ENCODE measurements around the gene HSH2D. TPM values are rescaled to one million over a fixed set of nuclear protein-coding genes. Genes with fewer than 3 reads are reported as not detected.

Gene HSH2D
- total and polyA plus RNA-seq, 4 donors: 0.10 to 2.5 (median 1.3) TPM

DNA sequence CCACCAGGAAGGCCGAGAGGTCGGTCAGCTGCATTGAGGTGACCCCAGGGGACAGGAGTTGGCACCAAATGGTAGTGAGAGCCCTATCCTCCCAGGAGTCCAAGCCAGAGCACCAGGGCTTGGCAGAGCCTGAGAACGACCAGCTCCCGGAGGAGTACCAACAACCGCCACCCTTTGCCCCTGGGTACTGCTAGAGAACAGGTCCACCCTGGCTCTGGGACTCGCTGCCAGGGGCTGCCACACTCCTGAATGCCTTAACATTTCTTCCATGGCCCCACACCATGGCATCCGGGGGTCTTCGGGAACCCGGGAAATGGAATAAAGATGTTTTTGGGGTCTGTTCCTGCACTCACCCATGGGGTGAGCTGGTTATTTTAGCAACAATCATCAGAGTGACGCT, 14.1 kb downstream of the HSH2D start:
- Histone ChIP-seq H3K36me3 (ENCODE audit: control insufficient read depth in 1 of 2, insufficient read depth in 2 of 2, low read length in 1 of 2) (no peaks in the 10 kb centered on the region), H3K9me3 (ENCODE audit: control insufficient read depth, low read length) (no peaks in the 10 kb centered on the region), H3K27ac (ENCODE audit: low read depth in 1 of 2, low read length in 2 of 2) (no peak overlapping the region), H3K4me3 (ENCODE audit: low read length in 2 of 2) (no peak overlapping the region), H3K4me1 (ENCODE audit: control insufficient read depth in 1 of 2, insufficient read depth in 2 of 2, low read length in 2 of 2) (no peaks in the 10 kb centered on the region), H3K27me3 (ENCODE audit: control insufficient read depth in 1 of 2, insufficient read depth in 2 of 2, low read length in 1 of 2) (no peaks in the 10 kb centered on the region)
- DNase-seq (no peak), ATAC-seq (ENCODE audit: low FRiP score) (no peak)
- intact Hi-C loops (cut with DNase I): no loop called here
- 71 to 77% methylated on average over 10 of the region's 10 CpGs for WGBS, 2 donors

DNA sequence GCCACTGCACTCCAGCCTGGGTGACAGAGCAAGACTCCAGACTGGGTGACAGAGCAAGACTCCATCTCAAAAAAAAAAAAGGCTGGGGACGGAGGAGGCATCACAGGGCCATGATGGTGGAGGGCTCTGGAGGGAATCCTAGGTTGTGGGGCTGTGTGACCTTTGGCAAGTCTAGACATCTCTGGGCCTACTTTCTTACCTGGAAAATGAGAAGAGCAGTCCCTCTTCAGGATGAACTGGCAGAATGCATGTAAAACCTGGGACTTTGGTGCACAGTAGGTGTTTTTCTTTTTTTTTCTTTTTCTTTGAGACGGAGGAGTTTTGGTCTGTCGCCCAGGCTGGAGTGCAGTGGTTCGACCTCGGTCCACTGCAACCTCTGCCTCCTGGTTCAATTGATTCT, 16.2 kb downstream of the HSH2D start:
- DNase-seq: no peak
- Histone ChIP-seq H3K4me1 (ENCODE audit: control insufficient read depth in 1 of 2, insufficient read depth in 2 of 2, low read length in 2 of 2) (no peaks in the 10 kb centered on the region), H3K27me3 (ENCODE audit: control insufficient read depth in 1 of 2, insufficient read depth in 2 of 2, low read length in 1 of 2) (no peaks in the 10 kb centered on the region), H3K27ac (ENCODE audit: low read depth in 1 of 2, low read length in 2 of 2) (no peak overlapping the region), H3K36me3 (ENCODE audit: control insufficient read depth in 1 of 2, insufficient read depth in 2 of 2, low read length in 1 of 2) (no peaks in the 10 kb centered on the region), H3K4me3 (ENCODE audit: low read length in 2 of 2) (no peak overlapping the region), H3K9me3 (ENCODE audit: control insufficient read depth, low read length) (no peaks in the 10 kb centered on the region)
- WGBS, 2 donors: 75 to 87% methylated on average over 5 of the region's 5 CpGs
- ATAC-seq (ENCODE audit: low FRiP score): no peak
- intact Hi-C loops (cut with DNase I): loop anchor here in 1 of 2 donors (5.0 kb wide), 1 partner anchor 567 kb away; no protein-coding TSS in a partner anchor

DNA sequence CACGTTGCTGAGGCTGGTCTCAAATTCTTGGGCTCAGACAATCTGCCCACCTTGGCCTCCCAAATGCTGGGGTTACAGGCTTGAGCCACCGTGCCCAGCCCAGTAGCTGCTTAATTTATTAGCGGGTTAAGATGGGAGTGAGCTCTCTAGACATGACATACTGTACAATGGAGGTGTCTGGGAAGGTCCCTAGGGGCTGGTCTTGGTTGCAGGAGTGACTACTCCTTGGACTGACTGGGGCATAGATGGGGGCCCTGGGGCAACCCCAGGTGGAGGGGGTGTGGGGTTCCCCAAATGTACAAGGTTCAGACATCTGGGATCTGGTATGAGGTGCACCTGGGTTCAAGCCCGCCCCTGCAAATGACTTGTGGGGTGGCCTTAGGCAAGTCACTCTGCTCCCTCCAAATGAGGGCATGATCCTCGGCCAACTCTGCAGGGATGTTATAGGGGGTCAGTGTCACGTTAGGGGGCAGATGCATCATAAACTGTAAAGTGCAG, 17.0 kb downstream of the HSH2D start:
- ATAC-seq (ENCODE audit: low FRiP score): no peak
- no peaks in the 10 kb centered on the region for H3K27me3 ChIP-seq (ENCODE audit: control insufficient read depth in 1 of 2, insufficient read depth in 2 of 2, low read length in 1 of 2)

DNA sequence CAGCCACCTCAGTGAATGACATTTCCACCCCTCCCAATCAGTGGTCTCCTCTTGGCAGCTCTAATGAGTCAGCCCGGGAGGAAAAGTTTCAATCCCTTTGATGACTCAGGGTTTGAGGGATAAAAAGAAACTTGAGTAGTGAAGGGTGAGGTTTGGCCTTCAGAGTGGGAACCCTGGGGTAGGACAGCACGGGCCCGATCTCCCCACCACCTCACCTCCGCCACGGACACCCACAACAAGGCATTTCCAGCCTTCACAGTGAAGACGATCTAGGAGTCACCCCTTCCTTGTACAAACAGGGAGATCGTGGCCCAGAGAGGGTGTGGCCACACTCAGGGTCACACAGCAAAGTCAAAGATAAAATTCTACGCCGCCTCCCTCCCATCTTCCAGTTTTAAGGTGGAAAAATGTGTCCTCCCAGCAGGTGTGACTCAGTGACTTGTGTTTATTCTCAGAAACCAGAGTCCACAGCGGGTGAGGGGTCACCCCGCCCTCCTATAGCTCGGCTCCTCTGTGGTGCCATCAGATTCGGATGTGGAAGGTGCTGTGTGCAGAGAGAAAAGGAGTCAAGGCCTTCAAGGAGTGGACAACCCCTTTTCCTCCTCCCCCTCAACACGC, 17.6 kb downstream of the HSH2D start:
- WGBS, 2 donors: 75 to 77% methylated on average over 14 of the region's 14 CpGs
- H3K27ac ChIP-seq (ENCODE audit: low read depth in 1 of 2, low read length in 2 of 2): no peak overlapping the region
- H3K27me3 ChIP-seq (ENCODE audit: control insufficient read depth in 1 of 2, insufficient read depth in 2 of 2, low read length in 1 of 2): no peaks in the 10 kb centered on the region
- H3K9me3 ChIP-seq (ENCODE audit: control insufficient read depth, low read length): no peaks in the 10 kb centered on the region
- no peaks in the 10 kb centered on the region for H3K4me1 ChIP-seq (ENCODE audit: control insufficient read depth in 1 of 2, insufficient read depth in 2 of 2, low read length in 2 of 2)
- intact Hi-C loops (cut with DNase I): loop anchor here in 1 of 2 donors (5.0 kb wide), 1 partner anchor 569 kb away; no protein-coding TSS in a partner anchor
- H3K4me3 ChIP-seq (ENCODE audit: low read length in 2 of 2): no peak overlapping the region
- ATAC-seq (ENCODE audit: low FRiP score): no peak
- DNase-seq: no peak
- no peaks in the 10 kb centered on the region for H3K36me3 ChIP-seq (ENCODE audit: control insufficient read depth in 1 of 2, insufficient read depth in 2 of 2, low read length in 1 of 2)

More for the DNA sequence above, 17.0 kb downstream of the HSH2D start:
- Histone ChIP-seq H3K9me3 (ENCODE audit: control insufficient read depth, low read length) (no peaks in the 10 kb centered on the region), H3K36me3 (ENCODE audit: control insufficient read depth in 1 of 2, insufficient read depth in 2 of 2, low read length in 1 of 2) (no peaks in the 10 kb centered on the region), H3K4me1 (ENCODE audit: control insufficient read depth in 1 of 2, insufficient read depth in 2 of 2, low read length in 2 of 2) (no peaks in the 10 kb centered on the region), H3K27ac (ENCODE audit: low read depth in 1 of 2, low read length in 2 of 2) (no peak overlapping the region), H3K4me3 (ENCODE audit: low read length in 2 of 2) (no peak overlapping the region)
- no peak for DNase-seq
- WGBS, 2 donors: 72 to 75% methylated on average over 6 of the region's 6 CpGs
- intact Hi-C loops (cut with DNase I): loop anchor here in 1 of 2 donors (5.0 kb wide), 1 partner anchor 568 kb away; no protein-coding TSS in a partner anchor

DNA sequence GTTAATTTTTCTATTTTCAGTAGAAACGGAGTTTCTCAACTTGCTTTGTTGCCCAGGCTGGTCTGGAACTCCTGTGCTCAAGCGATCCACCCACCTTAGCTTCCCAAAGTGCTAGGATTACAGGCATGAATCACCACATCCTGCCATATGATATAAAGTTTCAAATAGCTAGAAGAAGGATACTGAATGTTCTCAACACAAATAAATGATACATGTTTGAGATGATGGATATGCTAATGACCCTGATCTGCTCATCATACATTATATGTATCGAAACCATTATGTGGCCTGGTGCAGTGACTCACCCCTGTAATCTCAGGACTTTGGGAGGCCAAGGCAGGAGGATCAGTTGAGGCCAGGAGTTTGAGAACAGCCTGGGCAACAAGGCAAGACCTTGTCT, 18.4 kb downstream of the HSH2D start:
- intact Hi-C loops (cut with DNase I): loop anchor here in 1 of 2 donors (5.0 kb wide), 1 partner anchor 570 kb away; no protein-coding TSS in a partner anchor
- H3K9me3 ChIP-seq (ENCODE audit: control insufficient read depth, low read length): no peaks in the 10 kb centered on the region
- no peak for DNase-seq
- no peaks in the 10 kb centered on the region for H3K36me3 ChIP-seq (ENCODE audit: control insufficient read depth in 1 of 2, insufficient read depth in 2 of 2, low read length in 1 of 2)
- H3K4me1 ChIP-seq (ENCODE audit: control insufficient read depth in 1 of 2, insufficient read depth in 2 of 2, low read length in 2 of 2): no peaks in the 10 kb centered on the region
- no peak overlapping the region for H3K27ac ChIP-seq (ENCODE audit: low read depth in 1 of 2, low read length in 2 of 2)
- no peak for ATAC-seq (ENCODE audit: low FRiP score)
- no peaks in the 10 kb centered on the region for H3K27me3 ChIP-seq (ENCODE audit: control insufficient read depth in 1 of 2, insufficient read depth in 2 of 2, low read length in 1 of 2)
- no peak overlapping the region for H3K4me3 ChIP-seq (ENCODE audit: low read length in 2 of 2)
- 85 to 91% methylated on average over 3 of the region's 3 CpGs for WGBS, 2 donors

DNA sequence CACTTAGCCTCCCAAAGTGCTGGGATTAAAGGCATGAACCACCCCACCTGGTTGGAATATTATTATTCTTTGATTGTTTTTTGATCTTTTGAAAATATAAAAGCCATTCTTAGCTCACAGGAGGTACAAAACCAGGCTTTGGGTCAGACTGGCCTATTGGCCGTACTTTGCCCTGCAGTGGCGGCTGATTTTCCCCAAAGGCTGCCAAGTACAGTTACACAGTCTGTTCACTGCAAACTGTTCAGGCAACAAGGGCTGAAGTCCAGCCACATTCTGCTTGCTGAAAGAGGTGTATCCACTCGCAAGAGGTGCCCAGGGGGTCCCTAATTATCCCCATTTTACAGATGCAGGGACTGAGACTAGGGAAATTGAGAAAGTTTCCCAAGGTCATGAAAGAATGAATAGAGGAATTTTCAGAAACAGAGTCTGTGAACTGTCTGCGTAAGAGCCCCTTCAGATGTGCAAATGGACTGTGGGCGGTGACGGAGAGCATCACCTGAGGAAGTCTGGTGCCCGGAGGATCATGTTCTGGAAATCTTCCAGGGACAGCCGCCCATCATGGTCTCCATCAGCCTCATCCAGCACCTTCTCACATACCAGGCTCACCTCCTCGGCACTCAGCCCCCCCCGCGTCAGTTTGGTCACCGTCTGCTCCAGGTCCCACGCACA, 20.9 kb downstream of the HSH2D start:
- DNase-seq: no peak
- no peaks in the 10 kb centered on the region for H3K9me3 ChIP-seq (ENCODE audit: control insufficient read depth, low read length)
- H3K4me3 ChIP-seq (ENCODE audit: low read length in 2 of 2): no peak overlapping the region
- no peak for ATAC-seq (ENCODE audit: low FRiP score)
- intact Hi-C loops (cut with DNase I): loop anchor here in 1 of 2 donors (5.0 kb wide), 1 partner anchor 572 kb away; no protein-coding TSS in a partner anchor
- no peak overlapping the region for H3K27ac ChIP-seq (ENCODE audit: low read depth in 1 of 2, low read length in 2 of 2)
- no peaks in the 10 kb centered on the region for H3K36me3 ChIP-seq (ENCODE audit: control insufficient read depth in 1 of 2, insufficient read depth in 2 of 2, low read length in 1 of 2)
- no peaks in the 10 kb centered on the region for H3K4me1 ChIP-seq (ENCODE audit: control insufficient read depth in 1 of 2, insufficient read depth in 2 of 2, low read length in 2 of 2)
- 79 to 80% methylated on average over 13 of the region's 13 CpGs for WGBS, 2 donors
- H3K27me3 ChIP-seq (ENCODE audit: control insufficient read depth in 1 of 2, insufficient read depth in 2 of 2, low read length in 1 of 2): no peaks in the 10 kb centered on the region

DNA sequence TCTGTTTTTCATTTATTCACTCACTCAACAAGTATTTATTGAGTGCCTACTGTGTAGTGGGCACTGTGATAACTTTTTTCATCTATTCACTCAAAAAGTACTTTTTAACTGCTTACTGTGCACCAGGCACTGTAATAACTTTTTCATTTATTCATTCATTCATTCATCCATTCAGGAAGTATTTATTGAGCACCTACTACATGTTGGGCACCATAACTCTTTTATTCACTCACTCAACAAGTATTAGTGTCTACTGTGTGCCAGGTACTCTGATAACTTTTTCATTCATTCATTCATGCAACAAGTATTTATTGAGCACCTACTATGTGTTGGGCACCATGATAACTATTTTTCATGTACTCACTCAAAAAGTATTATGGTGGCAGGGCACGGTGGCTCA, 22.9 kb downstream of the HSH2D start:
- no peak for ATAC-seq (ENCODE audit: low FRiP score)
- no peaks in the 10 kb centered on the region for H3K9me3 ChIP-seq (ENCODE audit: control insufficient read depth, low read length)
- intact Hi-C loops (cut with DNase I): no loop called here
- H3K27me3 ChIP-seq (ENCODE audit: control insufficient read depth in 1 of 2, insufficient read depth in 2 of 2, low read length in 1 of 2): no peaks in the 10 kb centered on the region
- no peaks in the 10 kb centered on the region for H3K4me1 ChIP-seq (ENCODE audit: control insufficient read depth in 1 of 2, insufficient read depth in 2 of 2, low read length in 2 of 2)
- DNase-seq: no peak
- no peak overlapping the region for H3K27ac ChIP-seq (ENCODE audit: low read depth in 1 of 2, low read length in 2 of 2)
- no peaks in the 10 kb centered on the region for H3K36me3 ChIP-seq (ENCODE audit: control insufficient read depth in 1 of 2, insufficient read depth in 2 of 2, low read length in 1 of 2)
- WGBS, 2 donors: 89 to 97% methylated on average over 1 of the region's 1 CpG
- no peak overlapping the region for H3K4me3 ChIP-seq (ENCODE audit: low read length in 2 of 2)

DNA sequence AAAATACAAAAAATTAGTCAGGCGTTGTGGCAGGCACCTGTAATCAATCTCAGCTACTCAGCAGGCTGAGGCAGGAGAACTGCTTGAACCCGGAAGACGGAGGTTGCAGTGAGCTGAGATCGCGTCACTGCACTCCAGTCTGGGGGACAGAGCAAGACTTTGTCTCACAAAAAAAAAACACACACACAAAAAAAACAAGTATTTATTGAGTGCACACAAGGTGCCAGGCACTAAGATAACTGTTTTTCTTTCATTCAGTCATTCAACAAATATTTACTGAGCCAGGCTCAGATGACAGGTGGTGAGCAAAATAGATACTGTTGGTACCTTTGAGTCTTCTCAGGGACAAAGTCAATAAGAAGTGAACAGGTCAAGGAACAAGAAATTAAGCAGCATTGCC, 23.6 kb downstream of the HSH2D start:
- ATAC-seq (ENCODE audit: low FRiP score): no peak

More for the DNA sequence above, 23.6 kb downstream of the HSH2D start:
- intact Hi-C loops (cut with DNase I): no loop called here
- DNase-seq: no peak
- no peak overlapping the region for H3K27ac ChIP-seq (ENCODE audit: low read depth in 1 of 2, low read length in 2 of 2)
- no peak overlapping the region for H3K4me3 ChIP-seq (ENCODE audit: low read length in 2 of 2)
- no peaks in the 10 kb centered on the region for H3K27me3 ChIP-seq (ENCODE audit: control insufficient read depth in 1 of 2, insufficient read depth in 2 of 2, low read length in 1 of 2)
- no peaks in the 10 kb centered on the region for H3K4me1 ChIP-seq (ENCODE audit: control insufficient read depth in 1 of 2, insufficient read depth in 2 of 2, low read length in 2 of 2)
- no peaks in the 10 kb centered on the region for H3K36me3 ChIP-seq (ENCODE audit: control insufficient read depth in 1 of 2, insufficient read depth in 2 of 2, low read length in 1 of 2)
- 79 to 83% methylated on average over 5 of the region's 5 CpGs for WGBS, 2 donors
- H3K9me3 ChIP-seq (ENCODE audit: control insufficient read depth, low read length): no peaks in the 10 kb centered on the region

Data from aorta (tissue), 5 donors.